NB4 (cell line): ENCODE results near the gene UBXN10.

Source experiments
- DNase-seq: peaks from one replicate; pipeline ENCODE4 v3.0.0; 2010; ENCODE audit warnings: low read depth
- H3K4me3 ChIP-seq: one replicate; pipeline ENCODE4 v1.5.1; 2011; ENCODE audit warnings: mild to moderate bottlenecking, low read depth, low read length, moderate library complexity
- CTCF ChIP-seq: IDR thresholded peaks from one replicate; pipeline ENCODE4 v1.5.1; 2012; ENCODE audit warnings: low read depth, low read length
- MYC ChIP-seq: IDR thresholded peaks from 2 replicates; pipeline ENCODE4 v1.6.1; 2011; ENCODE audit warnings: low read depth, low read length
- POLR2A ChIP-seq: IDR thresholded peaks from 2 replicates; pipeline ENCODE4 v1.6.1; 2011; ENCODE audit warnings: mild to moderate bottlenecking; ENCODE audit not compliant: insufficient read length; ENCODE audit errors: extremely low read depth
- TF ChIP-seq, protein P1 (sequence below): IDR thresholded peaks from 2 replicates; pipeline ENCODE4 v1.6.1; 2011; ENCODE audit warnings: low read depth, low read length

UBXN10 gene

GRCh38 chr1:20220036-20220435 is 34.1 kb downstream of the UBXN10 start:
- no peak for DNase-seq
- TF ChIP-seq POLR2A (no peak), CTCF (no peak), MYC (no peak)
- TF ChIP-seq, protein P1, sequence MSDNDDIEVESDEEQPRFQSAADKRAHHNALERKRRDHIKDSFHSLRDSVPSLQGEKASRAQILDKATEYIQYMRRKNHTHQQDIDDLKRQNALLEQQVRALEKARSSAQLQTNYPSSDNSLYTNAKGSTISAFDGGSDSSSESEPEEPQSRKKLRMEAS = no peak
- no peak overlapping the region for H3K4me3 ChIP-seq

- TF ChIP-seq MYC (no peak), POLR2A (no peak), CTCF (no peak)
- TF ChIP-seq, protein P1 = no peak
- peak; percentile 80 for DNase-seq
- H3K4me3 ChIP-seq = no peak overlapping the region
These were observed 37.2 kb downstream of the UBXN10 start for GRCh38 chr1:20223106-20223505.

DNA sequence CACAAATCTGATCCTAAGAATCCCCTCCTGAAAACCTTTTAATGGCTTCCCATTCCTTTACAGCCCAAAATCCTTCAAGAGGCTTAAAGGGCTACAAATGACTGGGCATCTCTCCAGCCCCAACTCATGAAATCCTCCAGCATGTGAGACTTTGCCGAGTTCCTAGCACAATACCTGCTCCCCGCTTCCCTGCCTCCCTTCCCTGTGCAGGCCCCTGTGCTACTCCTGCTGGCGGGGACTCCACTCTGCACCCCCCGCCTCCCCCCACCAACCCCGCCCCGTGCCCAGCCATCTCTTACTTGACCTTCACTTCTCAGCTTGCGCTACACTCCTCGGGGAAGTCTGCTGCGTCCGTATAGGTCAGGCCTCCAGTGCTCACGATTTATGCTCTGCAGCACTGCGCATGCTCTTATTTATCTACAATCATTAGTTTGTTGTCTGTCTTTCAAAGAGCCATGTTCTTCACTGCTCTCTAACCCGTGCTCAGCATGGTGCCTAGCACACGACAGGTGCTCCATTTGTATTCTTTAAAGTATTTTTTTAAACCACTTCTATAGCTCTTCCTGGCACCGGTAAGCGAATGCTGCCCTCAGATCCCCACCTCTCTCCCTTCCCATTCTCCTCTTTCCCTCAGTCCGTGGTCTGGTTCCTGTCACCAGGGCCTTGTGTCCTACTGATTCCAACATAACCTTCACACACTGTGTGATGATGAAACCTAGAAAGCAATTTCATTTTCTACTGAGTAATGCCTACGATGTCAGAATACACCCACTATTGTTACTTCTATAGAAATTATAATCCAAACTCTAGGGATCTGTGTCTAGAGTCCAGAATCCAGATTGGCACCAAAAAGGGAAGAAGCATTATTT is 37.9 kb downstream of the UBXN10 start:
- H3K4me3 ChIP-seq = no peak overlapping the region
- DNase-seq = no peak
- TF ChIP-seq CTCF (no peak), MYC (no peak), POLR2A (no peak)
- TF ChIP-seq, protein P1 = no peak

DNA sequence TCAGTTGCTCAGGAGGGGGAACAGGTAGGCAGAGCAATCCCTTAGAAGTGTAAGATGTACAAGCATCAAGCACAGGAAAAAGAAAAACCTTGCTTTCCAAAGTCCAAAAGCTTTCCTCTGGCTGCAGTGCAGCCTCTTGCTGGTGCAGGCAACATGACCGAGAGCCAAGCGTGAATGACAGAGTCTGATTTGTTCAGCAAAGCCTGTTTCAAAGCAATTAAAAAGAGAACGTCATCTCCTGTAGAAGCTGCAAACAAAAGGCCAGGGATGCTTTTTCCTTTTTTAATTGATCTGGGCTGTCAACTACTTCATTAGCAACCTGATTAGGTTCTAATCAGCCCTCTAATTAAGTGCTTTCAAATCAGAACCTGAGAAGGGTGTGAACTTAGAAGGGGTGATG is 38.6 kb downstream of the UBXN10 start:
- no peak for DNase-seq
- TF ChIP-seq CTCF = no peak
- no peak overlapping the region for H3K4me3 ChIP-seq

DNA sequence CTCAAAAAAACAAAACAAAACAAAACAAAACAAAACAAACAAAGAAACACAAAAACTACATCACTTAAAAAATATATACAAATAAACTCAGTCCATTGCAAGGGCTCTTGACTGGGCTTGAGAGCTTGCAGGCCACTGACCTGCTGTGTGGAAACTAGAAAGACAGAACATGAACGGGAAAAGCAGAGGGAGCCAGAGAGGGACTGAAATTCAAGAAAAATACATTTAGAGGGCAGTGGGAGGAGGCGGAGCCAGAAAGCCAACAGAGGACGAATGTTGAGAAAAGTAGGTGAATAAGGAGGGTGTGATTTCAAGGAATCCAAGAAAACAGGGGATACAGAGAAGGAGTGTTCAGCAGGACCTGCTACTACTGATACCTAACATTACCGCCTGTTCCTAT is 41.8 kb downstream of the UBXN10 start:
- H3K4me3 ChIP-seq = no peak overlapping the region
- DNase-seq = no peak
- TF ChIP-seq POLR2A (no peak), CTCF (no peak), MYC (no peak)
- TF ChIP-seq, protein P1 = no peak

GRCh38 chr1:20228314-20228825 is 42.5 kb downstream of the UBXN10 start:
- TF ChIP-seq MYC (no peak), CTCF (no peak), POLR2A (no peak)
- TF ChIP-seq, protein P1 = no peak
- no peak overlapping the region for H3K4me3 ChIP-seq
- no peak for DNase-seq
